K562 (cell line): ENCODE measurements around the gene ZNF74. TPM values are rescaled to one million over a fixed set of nuclear protein-coding genes. Genes with fewer than 3 reads are reported as not detected.
A peak's percentile ranks its signal among the peaks of the same experiment; 100 is the strongest.

Source experiments
- DACH1 ChIP-seq: fragments of 450-650 bp; IDR thresholded peaks from 2 replicates; pipeline ENCODE4 v1.6.1; 2018; ENCODE audit not compliant: partially characterized antibody
- EGR1 ChIP-seq: fragments of 450-650 bp; conservative IDR thresholded peaks from 2 replicates; pipeline ENCODE4 v1.6.1; 2017; ENCODE audit warnings: mild to moderate bottlenecking
- ETV5 ChIP-seq: sonication (generic); formaldehyde crosslinking; IDR thresholded peaks from 2 replicates; pipeline ENCODE4 v1.4.0; 2020; ENCODE audit warnings: low read depth, mild to moderate bottlenecking, missing genetic modification reagents
- FOSL1 ChIP-seq: fragments of 200-800 bp; sonication (Bioruptor generic); conservative IDR thresholded peaks from 2 replicates; pipeline ENCODE4 v1.6.1; 2016; ENCODE audit warnings: missing genetic modification characterization, missing compliant biosample characterization
- L3MBTL2 ChIP-seq: fragments of 450-650 bp; IDR thresholded peaks from 2 replicates; pipeline ENCODE4 v1.6.1; 2016; ENCODE audit warnings: mild to moderate bottlenecking, moderate library complexity
- PHF21A ChIP-seq: fragments of 450-650 bp; IDR thresholded peaks from 2 replicates; pipeline ENCODE4 v1.6.1; 2017; ENCODE audit warnings: low read depth, borderline replicate concordance
- PURB ChIP-seq: sonication (generic); formaldehyde crosslinking; IDR thresholded peaks from 2 replicates; pipeline ENCODE4 v1.9.0; 2021; ENCODE audit warnings: low read depth, mild to moderate bottlenecking, missing genetic modification reagents
- RBM15 ChIP-seq: fragments of 200-400 bp; formaldehyde crosslinking; IDR thresholded peaks from 2 replicates; pipeline ENCODE4 v1.6.1; 2018; ENCODE audit warnings: mild to moderate bottlenecking, low read length, moderate library complexity; ENCODE audit not compliant: insufficient read depth
- RBM39 ChIP-seq: fragments of 200-400 bp; formaldehyde crosslinking; optimal IDR thresholded peaks from 2 replicates; pipeline ENCODE3; 2018; ENCODE audit warnings: low read depth, low read length
- SNRNP70 ChIP-seq: fragments of 200-400 bp; formaldehyde crosslinking; optimal IDR thresholded peaks from 2 replicates; pipeline ENCODE3; 2017; ENCODE audit warnings: low read depth, low read length
- SREBF2 ChIP-seq: sonication (generic); formaldehyde crosslinking; IDR thresholded peaks from 2 replicates; pipeline ENCODE4 v1.4.0; 2020; ENCODE audit warnings: mild to moderate bottlenecking, missing genetic modification reagents
- STAG1 ChIP-seq: sonication (generic); formaldehyde crosslinking; IDR thresholded peaks from 2 replicates; pipeline ENCODE4 v1.5.0; 2020; ENCODE audit warnings: missing genetic modification reagents, borderline replicate concordance
- ZBTB17 ChIP-seq: fragments of 450-650 bp; formaldehyde crosslinking; IDR thresholded peaks from 2 replicates; pipeline ENCODE4 v1.4.0; 2020; ENCODE audit warnings: mild to moderate bottlenecking
- ZC3H8 ChIP-seq: fragments of 450-650 bp; IDR thresholded peaks from 2 replicates; pipeline ENCODE4 v1.6.1; 2017
- ZNF184 ChIP-seq: sonication (generic); formaldehyde crosslinking; IDR thresholded peaks from 2 replicates; pipeline ENCODE4 v1.5.0; 2020; ENCODE audit warnings: missing genetic modification reagents
- polyA plus RNA-seq, 8 experiments: library from polyadenylated mRNA; depleted of rRNA in 4 of 8; stranded (reverse) in 5 of 8; unstranded in 3 of 8; fragments of >200 nt; fragmentation: Nextera tagmentation in 2 of 8; fragmentation: Illumina TruSeq in 1 of 8; extraction: Ambion mirVana in 2 of 8; extraction: Trizol in 1 of 8; gene quantifications; 2 replicates each; pipeline versions ENCODE4 v1.2.1 to v1.2.3, GENCODE V29; 2011 to 2014; ENCODE audit warnings: inconsistent platforms in 1 of 8, missing spikeins in 1 of 8
- total RNA-seq, 7 experiments: library from RNA; depleted of rRNA in 6 of 7; stranded (reverse); fragments of >200 nt in 6 of 7; fragmentation: Illumina TruSeq in 2 of 7; extraction: Trizol in 2 of 7; gene quantifications; 2 replicates each; pipeline versions ENCODE4 v1.2.1 to v1.2.3, GENCODE V29; 2011 to 2021; ENCODE audit warnings: low replicate concordance in 1 of 7
- TF ChIP-seq, protein P1 (sequence below): fragments of 450-650 bp; formaldehyde crosslinking; IDR thresholded peaks from 2 replicates; pipeline ENCODE4 v1.4.0; 2022; ENCODE audit warnings: missing genetic modification characterization
- TF ChIP-seq, protein P2 (sequence below), 2 experiments: IDR thresholded peaks; 2 replicates each; pipeline ENCODE4 v1.6.1; 2012; ENCODE audit warnings: improper control_type of control experiment in 2 of 2, low read depth in 2 of 2, low read length in 2 of 2, borderline replicate concordance in 1 of 2
- TF ChIP-seq, protein P3 (sequence below): fragments of 250-450 bp; sonication (Bioruptor Pico); IDR thresholded peaks from 2 replicates; pipeline ENCODE4 v1.8.0; 2021; ENCODE audit warnings: mild to moderate bottlenecking, moderate library complexity
- TF ChIP-seq, protein P4 (sequence below): sonication (generic); formaldehyde crosslinking; IDR thresholded peaks from 2 replicates; pipeline ENCODE4 v1.8.0; 2022; ENCODE audit warnings: mild to moderate bottlenecking, missing genetic modification reagents
- TF ChIP-seq, protein P5 (sequence below): sonication (generic); formaldehyde crosslinking; IDR thresholded peaks from 2 replicates; pipeline ENCODE4 v1.8.0; 2022; ENCODE audit warnings: missing genetic modification reagents, mild to moderate bottlenecking, borderline replicate concordance

The ZNF74 gene
- total and polyA plus RNA-seq, 9 of the 15 experiments (the other 6 are each of a cell fraction or from before 2014, with no cell fraction given), result 2.4 to 53.5 (median 31.5) TPM

DNA sequence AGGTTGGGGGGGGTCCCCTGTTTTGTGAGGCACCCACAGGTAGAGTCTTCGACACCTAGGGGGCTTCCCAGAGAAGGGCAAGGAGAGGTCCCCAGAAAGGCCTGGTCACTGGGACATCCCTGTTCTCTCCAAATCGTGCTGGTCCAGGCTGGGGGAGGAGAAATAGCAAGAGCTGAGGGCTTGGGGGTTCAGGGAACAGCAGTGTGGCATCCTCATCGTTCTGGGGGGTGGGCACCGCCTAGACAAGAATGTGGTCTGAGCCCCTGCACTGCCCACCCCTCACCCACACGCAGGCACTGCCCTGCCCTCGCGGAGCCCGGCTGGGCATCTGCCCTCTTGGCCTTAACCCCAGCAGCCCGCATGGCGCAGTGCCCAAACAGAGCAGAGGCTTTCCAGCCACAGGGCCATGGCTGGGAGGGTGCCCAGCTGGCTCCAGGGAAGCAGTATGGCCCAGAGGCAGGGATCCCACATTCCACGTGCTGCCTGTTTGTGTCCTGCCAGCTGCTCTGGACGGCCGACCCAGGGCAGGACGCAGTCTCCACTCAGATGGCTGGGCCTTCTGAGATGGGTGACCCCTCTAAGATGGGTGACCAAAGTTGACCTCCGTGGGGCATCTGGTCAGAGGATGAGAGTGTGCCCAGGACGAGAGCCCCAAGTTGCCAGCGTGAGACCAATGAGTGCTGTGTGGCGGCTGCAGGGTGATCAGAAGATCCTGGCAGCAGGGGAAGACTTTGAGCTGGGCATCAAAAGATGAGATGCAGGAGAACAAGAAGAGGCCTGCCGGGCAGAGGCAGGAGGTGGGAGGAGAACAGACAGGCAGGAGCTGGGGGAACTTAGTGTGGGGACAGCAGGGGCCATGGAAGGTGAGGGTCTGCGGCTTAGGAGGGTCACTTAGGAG is 29.3 kb downstream of the ZNF74 start (continued):
- TF ChIP-seq, protein P1, sequence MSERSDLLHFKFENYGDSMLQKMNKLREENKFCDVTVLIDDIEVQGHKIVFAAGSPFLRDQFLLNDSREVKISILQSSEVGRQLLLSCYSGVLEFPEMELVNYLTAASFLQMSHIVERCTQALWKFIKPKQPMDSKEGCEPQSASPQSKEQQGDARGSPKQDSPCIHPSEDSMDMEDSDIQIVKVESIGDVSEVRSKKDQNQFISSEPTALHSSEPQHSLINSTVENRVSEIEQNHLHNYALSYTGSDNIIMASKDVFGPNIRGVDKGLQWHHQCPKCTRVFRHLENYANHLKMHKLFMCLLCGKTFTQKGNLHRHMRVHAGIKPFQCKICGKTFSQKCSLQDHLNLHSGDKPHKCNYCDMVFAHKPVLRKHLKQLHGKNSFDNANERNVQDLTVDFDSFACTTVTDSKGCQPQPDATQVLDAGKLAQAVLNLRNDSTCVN (CRISPR knock-in tag), result peak; percentile 72; the same call in 1 of the 2 replicates
- TF ChIP-seq, protein P2, sequence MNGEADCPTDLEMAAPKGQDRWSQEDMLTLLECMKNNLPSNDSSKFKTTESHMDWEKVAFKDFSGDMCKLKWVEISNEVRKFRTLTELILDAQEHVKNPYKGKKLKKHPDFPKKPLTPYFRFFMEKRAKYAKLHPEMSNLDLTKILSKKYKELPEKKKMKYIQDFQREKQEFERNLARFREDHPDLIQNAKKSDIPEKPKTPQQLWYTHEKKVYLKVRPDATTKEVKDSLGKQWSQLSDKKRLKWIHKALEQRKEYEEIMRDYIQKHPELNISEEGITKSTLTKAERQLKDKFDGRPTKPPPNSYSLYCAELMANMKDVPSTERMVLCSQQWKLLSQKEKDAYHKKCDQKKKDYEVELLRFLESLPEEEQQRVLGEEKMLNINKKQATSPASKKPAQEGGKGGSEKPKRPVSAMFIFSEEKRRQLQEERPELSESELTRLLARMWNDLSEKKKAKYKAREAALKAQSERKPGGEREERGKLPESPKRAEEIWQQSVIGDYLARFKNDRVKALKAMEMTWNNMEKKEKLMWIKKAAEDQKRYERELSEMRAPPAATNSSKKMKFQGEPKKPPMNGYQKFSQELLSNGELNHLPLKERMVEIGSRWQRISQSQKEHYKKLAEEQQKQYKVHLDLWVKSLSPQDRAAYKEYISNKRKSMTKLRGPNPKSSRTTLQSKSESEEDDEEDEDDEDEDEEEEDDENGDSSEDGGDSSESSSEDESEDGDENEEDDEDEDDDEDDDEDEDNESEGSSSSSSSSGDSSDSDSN (IDR thresholded peaks at IDR 0.05; ENCODE audit: borderline replicate concordance in 1 of 2, low read depth in 2 of 2, low read length in 2 of 2), result no peak
- no peak for TF ChIP-seq ZC3H8
- no peak for TF ChIP-seq L3MBTL2
- TF ChIP-seq ZBTB17 (CRISPR knock-in tag), result no peak
- TF ChIP-seq SREBF2 (CRISPR knock-in tag), result no peak
- TF ChIP-seq PURB (CRISPR knock-in tag), result 0 out of 2 replicates have a peak, but pooled peaks have one; percentile 87
- no peak for TF ChIP-seq RBM15
- TF ChIP-seq ETV5 (CRISPR knock-in tag), result no peak
- TF ChIP-seq, protein P3, sequence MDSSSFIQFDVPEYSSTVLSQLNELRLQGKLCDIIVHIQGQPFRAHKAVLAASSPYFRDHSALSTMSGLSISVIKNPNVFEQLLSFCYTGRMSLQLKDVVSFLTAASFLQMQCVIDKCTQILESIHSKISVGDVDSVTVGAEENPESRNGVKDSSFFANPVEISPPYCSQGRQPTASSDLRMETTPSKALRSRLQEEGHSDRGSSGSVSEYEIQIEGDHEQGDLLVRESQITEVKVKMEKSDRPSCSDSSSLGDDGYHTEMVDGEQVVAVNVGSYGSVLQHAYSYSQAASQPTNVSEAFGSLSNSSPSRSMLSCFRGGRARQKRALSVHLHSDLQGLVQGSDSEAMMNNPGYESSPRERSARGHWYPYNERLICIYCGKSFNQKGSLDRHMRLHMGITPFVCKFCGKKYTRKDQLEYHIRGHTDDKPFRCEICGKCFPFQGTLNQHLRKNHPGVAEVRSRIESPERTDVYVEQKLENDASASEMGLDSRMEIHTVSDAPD (CRISPR knock-in tag), result no peak
- TF ChIP-seq SNRNP70, result no peak
- no peak for TF ChIP-seq EGR1
- TF ChIP-seq, protein P4, sequence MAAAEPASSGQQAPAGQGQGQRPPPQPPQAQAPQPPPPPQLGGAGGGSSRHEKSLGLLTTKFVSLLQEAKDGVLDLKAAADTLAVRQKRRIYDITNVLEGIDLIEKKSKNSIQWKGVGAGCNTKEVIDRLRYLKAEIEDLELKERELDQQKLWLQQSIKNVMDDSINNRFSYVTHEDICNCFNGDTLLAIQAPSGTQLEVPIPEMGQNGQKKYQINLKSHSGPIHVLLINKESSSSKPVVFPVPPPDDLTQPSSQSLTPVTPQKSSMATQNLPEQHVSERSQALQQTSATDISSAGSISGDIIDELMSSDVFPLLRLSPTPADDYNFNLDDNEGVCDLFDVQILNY, result no peak
- peak; percentile 41; the same call in 1 of the 2 replicates for TF ChIP-seq STAG1
- TF ChIP-seq PHF21A, result no peak
- no peak for TF ChIP-seq RBM39
- no peak for TF ChIP-seq DACH1
- peak; percentile 57; the same call in 1 of the 2 replicates for TF ChIP-seq ZNF184 (CRISPR knock-in tag)
- TF ChIP-seq FOSL1 (tag), result no peak
- TF ChIP-seq, protein P5, sequence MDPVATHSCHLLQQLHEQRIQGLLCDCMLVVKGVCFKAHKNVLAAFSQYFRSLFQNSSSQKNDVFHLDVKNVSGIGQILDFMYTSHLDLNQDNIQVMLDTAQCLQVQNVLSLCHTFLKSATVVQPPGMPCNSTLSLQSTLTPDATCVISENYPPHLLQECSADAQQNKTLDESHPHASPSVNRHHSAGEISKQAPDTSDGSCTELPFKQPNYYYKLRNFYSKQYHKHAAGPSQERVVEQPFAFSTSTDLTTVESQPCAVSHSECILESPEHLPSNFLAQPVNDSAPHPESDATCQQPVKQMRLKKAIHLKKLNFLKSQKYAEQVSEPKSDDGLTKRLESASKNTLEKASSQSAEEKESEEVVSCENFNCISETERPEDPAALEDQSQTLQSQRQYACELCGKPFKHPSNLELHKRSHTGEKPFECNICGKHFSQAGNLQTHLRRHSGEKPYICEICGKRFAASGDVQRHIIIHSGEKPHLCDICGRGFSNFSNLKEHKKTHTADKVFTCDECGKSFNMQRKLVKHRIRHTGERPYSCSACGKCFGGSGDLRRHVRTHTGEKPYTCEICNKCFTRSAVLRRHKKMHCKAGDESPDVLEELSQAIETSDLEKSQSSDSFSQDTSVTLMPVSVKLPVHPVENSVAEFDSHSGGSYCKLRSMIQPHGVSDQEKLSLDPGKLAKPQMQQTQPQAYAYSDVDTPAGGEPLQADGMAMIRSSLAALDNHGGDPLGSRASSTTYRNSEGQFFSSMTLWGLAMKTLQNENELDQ (CRISPR knock-in tag), result no peak
